ENCODE data around the gene PNPLA5. TPM values are rescaled to one million over a fixed set of nuclear protein-coding genes. Genes with fewer than 3 reads are reported as not detected.

The PNPLA5 gene
- total and polyA plus RNA-seq, 2 of the 8 experiments (the other 6 are each of a cell fraction or from before 2014, with no cell fraction given), result 3.9 to 6.8 TPM

DNA sequence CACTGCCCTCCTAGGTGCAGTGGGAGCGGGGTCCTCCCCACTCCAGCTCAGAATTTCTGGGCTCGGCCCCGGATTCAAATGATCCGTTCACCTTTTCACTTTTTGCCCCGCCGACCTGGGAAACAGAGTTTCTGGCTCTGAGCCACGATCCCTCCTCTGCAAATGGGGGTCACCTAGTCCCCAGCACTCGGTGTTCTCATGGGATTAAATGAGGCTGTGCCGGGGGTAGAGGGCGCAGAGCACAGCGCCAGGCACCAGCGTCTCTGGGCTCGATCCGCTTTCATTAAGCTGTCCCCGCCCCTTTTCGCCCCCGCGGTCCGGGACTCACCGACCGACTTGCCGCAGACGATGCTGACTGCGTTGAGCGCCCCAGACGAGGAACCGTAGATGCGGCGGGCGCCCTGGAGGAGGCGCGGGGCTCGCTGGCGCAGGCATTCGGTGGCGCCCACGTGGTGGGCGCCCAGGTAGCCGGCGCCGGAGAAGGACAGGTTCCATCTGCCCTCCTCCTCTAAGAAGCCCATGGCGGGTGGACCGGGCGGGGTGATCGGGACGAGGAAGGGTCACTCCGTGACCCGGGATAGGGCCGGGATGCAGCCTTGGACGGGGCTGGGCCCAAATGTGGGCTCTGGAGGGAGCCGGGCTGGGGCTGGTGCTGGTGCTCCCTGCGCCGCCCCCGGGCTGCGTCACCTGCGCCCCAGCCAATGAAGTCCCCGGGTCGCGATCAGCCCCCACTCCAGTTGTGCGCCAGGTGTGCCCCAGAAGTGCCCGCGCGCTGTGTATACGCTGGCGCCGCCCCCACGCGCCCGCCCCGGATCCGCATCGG is at the start of gene PNPLA5 (continued):
- no peak for TF ChIP-seq NANOG (IDR thresholded peaks at IDR 0.05; ENCODE audit: insufficient read depth, low read depth, low read length, poor library complexity, severe bottlenecking)
- TF ChIP-seq KDM1A (IDR thresholded peaks at IDR 0.05; ENCODE audit: borderline replicate concordance, low read length), result no peak
- peak in 1 of 2 experiments; percentile 74; a peak in 2 of 3 replicates for TF ChIP-seq POLR2A (IDR thresholded peaks at IDR 0.05; ENCODE audit: control extremely low read depth in 1 of 2, low read depth in 2 of 2, low read length in 2 of 2)
- TF ChIP-seq ASH2L (IDR thresholded peaks at IDR 0.05; ENCODE audit: low read length), result peak; percentile 36
- no peak for TF ChIP-seq SP1 (IDR thresholded peaks at IDR 0.05; ENCODE audit: low read depth, low read length)
- TF ChIP-seq EGR1 (IDR thresholded peaks at IDR 0.05; ENCODE audit: borderline replicate concordance, low read depth, low read length), result peak; percentile 56; the same call in 1 of the 2 replicates
- TF ChIP-seq RFX5 (IDR thresholded peaks at IDR 0.05; ENCODE audit: borderline replicate concordance, low read depth, low read length), result no peak
- TF ChIP-seq, protein P1, sequence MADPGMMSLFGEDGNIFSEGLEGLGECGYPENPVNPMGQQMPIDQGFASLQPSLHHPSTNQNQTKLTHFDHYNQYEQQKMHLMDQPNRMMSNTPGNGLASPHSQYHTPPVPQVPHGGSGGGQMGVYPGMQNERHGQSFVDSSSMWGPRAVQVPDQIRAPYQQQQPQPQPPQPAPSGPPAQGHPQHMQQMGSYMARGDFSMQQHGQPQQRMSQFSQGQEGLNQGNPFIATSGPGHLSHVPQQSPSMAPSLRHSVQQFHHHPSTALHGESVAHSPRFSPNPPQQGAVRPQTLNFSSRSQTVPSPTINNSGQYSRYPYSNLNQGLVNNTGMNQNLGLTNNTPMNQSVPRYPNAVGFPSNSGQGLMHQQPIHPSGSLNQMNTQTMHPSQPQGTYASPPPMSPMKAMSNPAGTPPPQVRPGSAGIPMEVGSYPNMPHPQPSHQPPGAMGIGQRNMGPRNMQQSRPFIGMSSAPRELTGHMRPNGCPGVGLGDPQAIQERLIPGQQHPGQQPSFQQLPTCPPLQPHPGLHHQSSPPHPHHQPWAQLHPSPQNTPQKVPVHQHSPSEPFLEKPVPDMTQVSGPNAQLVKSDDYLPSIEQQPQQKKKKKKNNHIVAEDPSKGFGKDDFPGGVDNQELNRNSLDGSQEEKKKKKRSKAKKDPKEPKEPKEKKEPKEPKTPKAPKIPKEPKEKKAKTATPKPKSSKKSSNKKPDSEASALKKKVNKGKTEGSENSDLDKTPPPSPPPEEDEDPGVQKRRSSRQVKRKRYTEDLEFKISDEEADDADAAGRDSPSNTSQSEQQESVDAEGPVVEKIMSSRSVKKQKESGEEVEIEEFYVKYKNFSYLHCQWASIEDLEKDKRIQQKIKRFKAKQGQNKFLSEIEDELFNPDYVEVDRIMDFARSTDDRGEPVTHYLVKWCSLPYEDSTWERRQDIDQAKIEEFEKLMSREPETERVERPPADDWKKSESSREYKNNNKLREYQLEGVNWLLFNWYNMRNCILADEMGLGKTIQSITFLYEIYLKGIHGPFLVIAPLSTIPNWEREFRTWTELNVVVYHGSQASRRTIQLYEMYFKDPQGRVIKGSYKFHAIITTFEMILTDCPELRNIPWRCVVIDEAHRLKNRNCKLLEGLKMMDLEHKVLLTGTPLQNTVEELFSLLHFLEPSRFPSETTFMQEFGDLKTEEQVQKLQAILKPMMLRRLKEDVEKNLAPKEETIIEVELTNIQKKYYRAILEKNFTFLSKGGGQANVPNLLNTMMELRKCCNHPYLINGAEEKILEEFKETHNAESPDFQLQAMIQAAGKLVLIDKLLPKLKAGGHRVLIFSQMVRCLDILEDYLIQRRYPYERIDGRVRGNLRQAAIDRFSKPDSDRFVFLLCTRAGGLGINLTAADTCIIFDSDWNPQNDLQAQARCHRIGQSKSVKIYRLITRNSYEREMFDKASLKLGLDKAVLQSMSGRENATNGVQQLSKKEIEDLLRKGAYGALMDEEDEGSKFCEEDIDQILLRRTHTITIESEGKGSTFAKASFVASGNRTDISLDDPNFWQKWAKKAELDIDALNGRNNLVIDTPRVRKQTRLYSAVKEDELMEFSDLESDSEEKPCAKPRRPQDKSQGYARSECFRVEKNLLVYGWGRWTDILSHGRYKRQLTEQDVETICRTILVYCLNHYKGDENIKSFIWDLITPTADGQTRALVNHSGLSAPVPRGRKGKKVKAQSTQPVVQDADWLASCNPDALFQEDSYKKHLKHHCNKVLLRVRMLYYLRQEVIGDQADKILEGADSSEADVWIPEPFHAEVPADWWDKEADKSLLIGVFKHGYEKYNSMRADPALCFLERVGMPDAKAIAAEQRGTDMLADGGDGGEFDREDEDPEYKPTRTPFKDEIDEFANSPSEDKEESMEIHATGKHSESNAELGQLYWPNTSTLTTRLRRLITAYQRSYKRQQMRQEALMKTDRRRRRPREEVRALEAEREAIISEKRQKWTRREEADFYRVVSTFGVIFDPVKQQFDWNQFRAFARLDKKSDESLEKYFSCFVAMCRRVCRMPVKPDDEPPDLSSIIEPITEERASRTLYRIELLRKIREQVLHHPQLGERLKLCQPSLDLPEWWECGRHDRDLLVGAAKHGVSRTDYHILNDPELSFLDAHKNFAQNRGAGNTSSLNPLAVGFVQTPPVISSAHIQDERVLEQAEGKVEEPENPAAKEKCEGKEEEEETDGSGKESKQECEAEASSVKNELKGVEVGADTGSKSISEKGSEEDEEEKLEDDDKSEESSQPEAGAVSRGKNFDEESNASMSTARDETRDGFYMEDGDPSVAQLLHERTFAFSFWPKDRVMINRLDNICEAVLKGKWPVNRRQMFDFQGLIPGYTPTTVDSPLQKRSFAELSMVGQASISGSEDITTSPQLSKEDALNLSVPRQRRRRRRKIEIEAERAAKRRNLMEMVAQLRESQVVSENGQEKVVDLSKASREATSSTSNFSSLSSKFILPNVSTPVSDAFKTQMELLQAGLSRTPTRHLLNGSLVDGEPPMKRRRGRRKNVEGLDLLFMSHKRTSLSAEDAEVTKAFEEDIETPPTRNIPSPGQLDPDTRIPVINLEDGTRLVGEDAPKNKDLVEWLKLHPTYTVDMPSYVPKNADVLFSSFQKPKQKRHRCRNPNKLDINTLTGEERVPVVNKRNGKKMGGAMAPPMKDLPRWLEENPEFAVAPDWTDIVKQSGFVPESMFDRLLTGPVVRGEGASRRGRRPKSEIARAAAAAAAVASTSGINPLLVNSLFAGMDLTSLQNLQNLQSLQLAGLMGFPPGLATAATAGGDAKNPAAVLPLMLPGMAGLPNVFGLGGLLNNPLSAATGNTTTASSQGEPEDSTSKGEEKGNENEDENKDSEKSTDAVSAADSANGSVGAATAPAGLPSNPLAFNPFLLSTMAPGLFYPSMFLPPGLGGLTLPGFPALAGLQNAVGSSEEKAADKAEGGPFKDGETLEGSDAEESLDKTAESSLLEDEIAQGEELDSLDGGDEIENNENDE (IDR thresholded peaks at IDR 0.05; ENCODE audit: insufficient replicate concordance, low read length), result no peak
- TF ChIP-seq GABPA (IDR thresholded peaks at IDR 0.05; ENCODE audit: borderline replicate concordance, insufficient read depth, low read length), result 0 out of 2 replicates have a peak, but pooled peaks have one; percentile 36
- no peak for TF ChIP-seq BACH1 (IDR thresholded peaks at IDR 0.05; ENCODE audit: low read length)
- peak; percentile 61; the same call in 1 of the 2 replicates for TF ChIP-seq TCF12 (IDR thresholded peaks at IDR 0.05; ENCODE audit: low read depth, low read length)
